T-helper 1 cell treated with Interleukin-12 subunit alpha and Interleukin-12 subunit beta and Interleukin-4 antibody, amounts not matched to agents 30 μg/mL and 1 μg/mL, for 36 hours (primary cell): ENCODE measurements around the gene HMX1.

Experiments used
- H3K27ac Mint-ChIP-seq: one replicate; pipeline ENCODE4 v1.8.0; 2021; ENCODE audit warnings: mild to moderate bottlenecking, mixed read lengths
- H3K27me3 Mint-ChIP-seq: one replicate; pipeline ENCODE4 v1.8.0; 2021; ENCODE audit warnings: low read depth, mixed read lengths
- H3K36me3 Mint-ChIP-seq: one replicate; pipeline ENCODE4 v1.8.0; 2021; ENCODE audit warnings: low read depth, mixed read lengths
- H3K4me1 Mint-ChIP-seq: one replicate; pipeline ENCODE4 v1.8.0; 2021; ENCODE audit warnings: low read depth, mixed read lengths
- H3K4me3 Mint-ChIP-seq: one replicate; pipeline ENCODE4 v1.8.0; 2021; ENCODE audit warnings: mild to moderate bottlenecking, moderate library complexity, mixed read lengths
- H3K9me3 Mint-ChIP-seq: one replicate; pipeline ENCODE4 v1.8.0; 2021; ENCODE audit warnings: mixed read lengths

The HMX1 gene

GRCh38 chr4:8842614-8843013 is 29.0 kb downstream of the HMX1 start:
- no peaks in the 10 kb centered on the region for H3K4me1 Mint-ChIP-seq
- H3K4me3 Mint-ChIP-seq: no peak overlapping the region
- no peaks in the 10 kb centered on the region for H3K27me3 Mint-ChIP-seq
- no peaks in the 10 kb centered on the region for H3K9me3 Mint-ChIP-seq
- H3K36me3 Mint-ChIP-seq: no peaks in the 10 kb centered on the region
- no peak overlapping the region for H3K27ac Mint-ChIP-seq

- Mint-ChIP-seq H3K27ac (no peak overlapping the region), H3K4me3 (no peak overlapping the region), H3K27me3 (no peaks in the 10 kb centered on the region), H3K4me1 (no peaks in the 10 kb centered on the region), H3K9me3 (no peaks in the 10 kb centered on the region), H3K36me3 (no peaks in the 10 kb centered on the region)
Measured at GRCh38 chr4:8841678-8842268, 29.9 kb downstream of the HMX1 start.

GRCh38 chr4:8840816-8841455 is 30.7 kb downstream of the HMX1 start:
- Mint-ChIP-seq H3K36me3 (no peaks in the 10 kb centered on the region), H3K27me3 (no peaks in the 10 kb centered on the region), H3K27ac (no peak overlapping the region), H3K4me1 (no peaks in the 10 kb centered on the region), H3K4me3 (no peak overlapping the region), H3K9me3 (no peaks in the 10 kb centered on the region)

- Mint-ChIP-seq H3K27ac (no peak overlapping the region), H3K9me3 (no peaks in the 10 kb centered on the region), H3K27me3 (no peaks in the 10 kb centered on the region)
Measured at GRCh38 chr4:8840006-8840793, 31.4 kb downstream of the HMX1 start.

GRCh38 chr4:8838961-8839431 is 32.6 kb downstream of the HMX1 start:
- Mint-ChIP-seq H3K27me3 (no peaks in the 10 kb centered on the region), H3K4me3 (no peak overlapping the region), H3K9me3 (no peaks in the 10 kb centered on the region), H3K4me1 (no peaks in the 10 kb centered on the region), H3K36me3 (no peaks in the 10 kb centered on the region), H3K27ac (no peak overlapping the region)

More at GRCh38 chr4:8840006-8840793, 31.4 kb downstream of the HMX1 start:
- Mint-ChIP-seq H3K4me3 (no peak overlapping the region), H3K4me1 (no peaks in the 10 kb centered on the region), H3K36me3 (no peaks in the 10 kb centered on the region)

- Mint-ChIP-seq H3K4me1 (no peaks in the 10 kb centered on the region), H3K36me3 (no peaks in the 10 kb centered on the region), H3K4me3 (no peak overlapping the region), H3K27me3 (no peaks in the 10 kb centered on the region), H3K9me3 (no peaks in the 10 kb centered on the region), H3K27ac (no peak overlapping the region)
Measured at GRCh38 chr4:8838296-8838960, 33.2 kb downstream of the HMX1 start.

- H3K27ac Mint-ChIP-seq: no peak overlapping the region
- H3K27me3 Mint-ChIP-seq: no peaks in the 10 kb centered on the region
- H3K4me3 Mint-ChIP-seq: no peak overlapping the region
- no peaks in the 10 kb centered on the region for H3K9me3 Mint-ChIP-seq
- H3K36me3 Mint-ChIP-seq: no peaks in the 10 kb centered on the region
- no peaks in the 10 kb centered on the region for H3K4me1 Mint-ChIP-seq
Measured at GRCh38 chr4:8837181-8837841, 34.3 kb downstream of the HMX1 start.

- no peak overlapping the region for H3K4me3 Mint-ChIP-seq
- no peaks in the 10 kb centered on the region for H3K27me3 Mint-ChIP-seq
- H3K36me3 Mint-ChIP-seq: no peaks in the 10 kb centered on the region
- H3K4me1 Mint-ChIP-seq: no peaks in the 10 kb centered on the region
- no peak overlapping the region for H3K27ac Mint-ChIP-seq
- no peaks in the 10 kb centered on the region for H3K9me3 Mint-ChIP-seq
Measured at GRCh38 chr4:8836664-8837171, 34.9 kb downstream of the HMX1 start.

GRCh38 chr4:8835521-8836365 is 35.9 kb downstream of the HMX1 start:
- H3K36me3 Mint-ChIP-seq: no peaks in the 10 kb centered on the region
- H3K27ac Mint-ChIP-seq: no peak overlapping the region
- H3K9me3 Mint-ChIP-seq: no peaks in the 10 kb centered on the region
- H3K4me1 Mint-ChIP-seq: no peaks in the 10 kb centered on the region
- H3K4me3 Mint-ChIP-seq: no peak overlapping the region
- H3K27me3 Mint-ChIP-seq: no peaks in the 10 kb centered on the region

- Mint-ChIP-seq H3K27ac (no peak overlapping the region), H3K4me1 (no peaks in the 10 kb centered on the region), H3K4me3 (no peak overlapping the region), H3K9me3 (no peaks in the 10 kb centered on the region), H3K36me3 (no peaks in the 10 kb centered on the region), H3K27me3 (no peaks in the 10 kb centered on the region)
Measured at GRCh38 chr4:8834681-8835220, 36.9 kb downstream of the HMX1 start.

GRCh38 chr4:8832113-8832915 is 39.3 kb downstream of the HMX1 start:
- Mint-ChIP-seq H3K27me3 (no peaks in the 10 kb centered on the region), H3K9me3 (no peaks in the 10 kb centered on the region), H3K36me3 (no peaks in the 10 kb centered on the region), H3K4me3 (no peak overlapping the region), H3K4me1 (no peaks in the 10 kb centered on the region), H3K27ac (no peak overlapping the region)

- Mint-ChIP-seq H3K27ac (no peak overlapping the region), H3K36me3 (no peaks in the 10 kb centered on the region), H3K4me1 (no peaks in the 10 kb centered on the region), H3K9me3 (no peaks in the 10 kb centered on the region), H3K4me3 (no peak overlapping the region), H3K27me3 (no peaks in the 10 kb centered on the region)
Measured at GRCh38 chr4:8831221-8832112, 40.2 kb downstream of the HMX1 start.
